GM19455 (cell line): ENCODE measurements around the gene EVI5.
"Not testable (repeated sequence)": the region's sequence is repeated elsewhere in the genome, so short reads cannot be mapped to it uniquely, and the experiment has no call there.

Source experiments
- ATAC-seq: cut with Tn5 transposase; IDR thresholded peaks from one replicate; pipeline ENCODE4 v1.9.1; 2021; ENCODE audit not compliant: unreplicated experiment

The EVI5 gene

GRCh38 chr1:92583821-92584760 is 200.8 kb downstream of the EVI5 start:
- ATAC-seq: peak; percentile 74

GRCh38 chr1:92577261-92577895 is 207.5 kb downstream of the EVI5 start:
- no peak for ATAC-seq

- no peak for ATAC-seq
These were observed 209.8 kb downstream of the EVI5 start for GRCh38 chr1:92575123-92575522.

- ATAC-seq: no peak
These were observed 212.4 kb downstream of the EVI5 start for GRCh38 chr1:92572520-92572919.

- no peak for ATAC-seq
These were observed 213.3 kb downstream of the EVI5 start for GRCh38 chr1:92571578-92571977.

GRCh38 chr1:92567211-92567868 is 217.6 kb downstream of the EVI5 start:
- ATAC-seq: no peak

GRCh38 chr1:92563457-92564216 is 221.3 kb downstream of the EVI5 start:
- peak; percentile 69 for ATAC-seq

GRCh38 chr1:92556350-92556749 is 228.6 kb downstream of the EVI5 start:
- no peak for ATAC-seq

- ATAC-seq: no peak
These were observed 230.7 kb downstream of the EVI5 start for GRCh38 chr1:92554216-92554615.

- ATAC-seq: no peak
These were observed 233.0 kb downstream of the EVI5 start for GRCh38 chr1:92551916-92552315.

- ATAC-seq: no peak
These were observed 240.1 kb downstream of the EVI5 start for GRCh38 chr1:92544756-92545165.

GRCh38 chr1:92543131-92544055 is 241.5 kb downstream of the EVI5 start:
- ATAC-seq: no peak

- ATAC-seq: peak; percentile 58
These were observed 246.4 kb downstream of the EVI5 start for GRCh38 chr1:92538413-92539061.

- peak; percentile 88 for ATAC-seq
These were observed 246.9 kb downstream of the EVI5 start for GRCh38 chr1:92538048-92538412.

- ATAC-seq: no peak
These were observed 247.7 kb downstream of the EVI5 start for GRCh38 chr1:92536980-92537884.

GRCh38 chr1:92536211-92536979 is 248.5 kb downstream of the EVI5 start:
- ATAC-seq: no peak

GRCh38 chr1:92532371-92532770 is 252.5 kb downstream of the EVI5 start:
- not testable (repeated sequence) for ATAC-seq

- not testable (repeated sequence) for ATAC-seq
These were observed 253.0 kb downstream of the EVI5 start for GRCh38 chr1:92531939-92532338.
